ENCODE measurements around the gene RNU1-3.
"Not testable (repeated sequence)": the region's sequence is repeated elsewhere in the genome, so short reads cannot be mapped to it uniquely, and the experiment has no call there.

The RNU1-3 gene

DNA sequence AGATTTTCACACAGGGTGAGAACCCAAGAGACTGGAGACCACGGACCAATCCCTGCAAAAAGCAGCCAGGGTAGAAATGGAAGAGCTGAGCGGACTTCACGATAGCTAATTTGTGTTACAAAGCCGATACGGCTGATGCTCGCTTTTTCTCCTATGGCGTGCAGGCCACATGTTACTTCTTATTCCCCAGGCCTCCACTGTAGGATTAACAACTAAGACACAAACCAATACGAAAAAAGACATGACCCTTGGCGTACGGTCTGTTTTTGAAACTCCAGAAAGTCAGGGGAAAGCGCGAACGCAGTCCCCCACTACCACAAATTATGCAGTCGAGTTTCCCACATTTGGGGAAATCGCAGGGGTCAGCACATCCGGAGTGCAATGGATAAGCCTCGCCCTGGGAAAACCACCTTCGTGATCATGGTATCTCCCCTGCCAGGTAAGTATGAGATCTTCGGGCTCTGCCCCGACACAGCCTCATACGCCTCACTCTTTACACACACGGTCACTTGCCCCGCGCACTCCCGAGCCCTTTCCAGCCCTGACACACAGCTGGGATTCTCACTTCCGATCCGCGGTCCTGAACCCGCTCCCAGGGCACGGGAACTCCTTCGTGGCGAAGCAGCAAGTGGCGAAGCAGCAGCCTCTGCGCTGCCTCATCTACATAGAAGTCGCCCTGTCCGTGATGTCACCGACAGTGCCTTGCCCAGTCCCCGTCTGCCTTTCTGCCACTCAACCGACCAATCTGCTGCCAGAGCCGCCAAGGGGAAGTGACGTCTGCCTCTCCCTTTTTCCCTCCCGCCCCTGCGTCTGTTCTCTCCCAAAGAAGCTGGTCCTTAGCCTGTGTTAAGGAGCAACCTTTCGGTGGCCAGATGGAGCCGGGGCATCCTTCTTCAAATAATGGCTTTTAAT is at the start of gene RNU1-3:
Gene RNU1-3, minus strand, starts transcription at position 447 of the 912 bp plus-strand sequence.
- H3K4me3 ChIP-seq (ENCODE audit: control insufficient read depth, low read depth, low read length); DNase-seq (ENCODE audit: low read depth): not testable (repeated sequence)

DNA sequence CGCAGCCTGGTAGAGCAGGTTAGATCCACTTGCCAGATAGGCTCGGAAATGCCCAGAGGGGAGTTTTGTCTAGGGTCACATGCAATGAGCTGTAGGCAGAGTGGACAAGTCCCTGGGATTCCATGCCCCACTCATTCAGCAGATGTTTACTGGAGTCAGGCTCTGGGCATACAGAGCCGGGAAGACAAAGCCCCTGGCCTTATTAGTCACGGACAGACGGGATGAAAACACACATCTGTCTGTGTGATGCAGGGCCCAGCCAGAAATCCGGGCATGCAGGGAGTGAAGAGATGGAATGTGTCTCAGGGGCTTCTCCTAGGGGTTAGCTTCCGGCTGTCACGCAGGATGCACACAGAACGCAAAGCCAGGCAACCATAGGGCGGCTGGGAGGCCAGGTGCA is 46.7 kb upstream of the RNU1-3 start:
- not testable (repeated sequence) for H3K4me3 ChIP-seq (ENCODE audit: control insufficient read depth, low read depth, low read length); DNase-seq (ENCODE audit: low read depth)

- H3K4me3 ChIP-seq (ENCODE audit: control insufficient read depth, low read depth, low read length); DNase-seq (ENCODE audit: low read depth): not testable (repeated sequence)
These were observed 46.2 kb upstream of the RNU1-3 start for GRCh38 chr1:16712984-16713383.

DNA sequence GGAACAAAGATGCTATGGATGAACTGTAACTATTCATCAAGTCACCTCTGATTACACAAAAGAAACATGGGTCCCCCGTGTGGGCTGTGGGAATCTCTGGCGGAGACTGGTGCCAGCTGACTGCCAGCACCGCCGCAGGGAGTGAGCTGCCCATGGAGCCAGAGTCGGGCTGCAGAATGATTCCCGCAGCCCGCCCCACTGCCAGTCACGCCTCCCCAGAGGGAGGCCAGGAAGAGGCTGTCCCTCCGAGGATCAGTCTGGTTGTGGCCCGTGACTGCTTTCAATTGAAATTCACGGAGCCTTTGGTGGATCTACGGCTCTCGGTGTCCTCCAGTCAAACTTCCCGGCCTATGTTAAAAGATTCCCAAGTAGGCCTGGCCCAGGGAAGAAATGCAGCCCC is 45.8 kb upstream of the RNU1-3 start:
- H3K4me3 ChIP-seq (ENCODE audit: control insufficient read depth, low read depth, low read length); DNase-seq (ENCODE audit: low read depth): not testable (repeated sequence)

GRCh38 chr1:16712131-16712530 is 45.4 kb upstream of the RNU1-3 start:
- DNase-seq (ENCODE audit: low read depth); H3K4me3 ChIP-seq (ENCODE audit: control insufficient read depth, low read depth, low read length): not testable (repeated sequence)

- DNase-seq (ENCODE audit: low read depth); H3K4me3 ChIP-seq (ENCODE audit: control insufficient read depth, low read depth, low read length): not testable (repeated sequence)
These were observed 43.9 kb upstream of the RNU1-3 start for GRCh38 chr1:16710618-16711017.

DNA sequence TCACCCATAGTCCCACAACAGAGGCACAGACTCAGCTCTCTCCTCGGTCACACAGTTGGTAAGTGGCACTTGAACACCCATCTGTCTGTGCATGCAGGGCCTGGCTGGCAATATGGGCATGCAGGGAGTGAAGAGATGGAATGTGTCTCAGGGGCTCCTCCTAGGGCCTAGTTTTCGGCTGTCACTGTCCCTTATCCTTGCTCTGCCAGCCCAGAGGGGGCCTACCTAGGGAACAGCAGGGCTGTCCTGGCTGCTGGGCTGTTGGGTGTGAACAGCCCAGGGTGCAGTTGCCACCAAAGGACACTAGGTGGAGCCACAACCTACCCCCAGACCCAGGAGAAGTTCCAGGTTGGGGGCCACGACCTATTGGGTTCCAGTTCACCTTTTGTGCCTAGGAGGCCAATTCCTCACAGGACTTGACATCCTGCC is 42.9 kb upstream of the RNU1-3 start:
- TF ChIP-seq, protein P1, sequence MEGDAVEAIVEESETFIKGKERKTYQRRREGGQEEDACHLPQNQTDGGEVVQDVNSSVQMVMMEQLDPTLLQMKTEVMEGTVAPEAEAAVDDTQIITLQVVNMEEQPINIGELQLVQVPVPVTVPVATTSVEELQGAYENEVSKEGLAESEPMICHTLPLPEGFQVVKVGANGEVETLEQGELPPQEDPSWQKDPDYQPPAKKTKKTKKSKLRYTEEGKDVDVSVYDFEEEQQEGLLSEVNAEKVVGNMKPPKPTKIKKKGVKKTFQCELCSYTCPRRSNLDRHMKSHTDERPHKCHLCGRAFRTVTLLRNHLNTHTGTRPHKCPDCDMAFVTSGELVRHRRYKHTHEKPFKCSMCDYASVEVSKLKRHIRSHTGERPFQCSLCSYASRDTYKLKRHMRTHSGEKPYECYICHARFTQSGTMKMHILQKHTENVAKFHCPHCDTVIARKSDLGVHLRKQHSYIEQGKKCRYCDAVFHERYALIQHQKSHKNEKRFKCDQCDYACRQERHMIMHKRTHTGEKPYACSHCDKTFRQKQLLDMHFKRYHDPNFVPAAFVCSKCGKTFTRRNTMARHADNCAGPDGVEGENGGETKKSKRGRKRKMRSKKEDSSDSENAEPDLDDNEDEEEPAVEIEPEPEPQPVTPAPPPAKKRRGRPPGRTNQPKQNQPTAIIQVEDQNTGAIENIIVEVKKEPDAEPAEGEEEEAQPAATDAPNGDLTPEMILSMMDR (conservative IDR thresholded peaks at IDR 0.05; ENCODE audit: control insufficient read depth, insufficient read depth, low read depth, low read length), result peak; percentile 30
- DNase-seq (ENCODE audit: low read depth); H3K4me3 ChIP-seq (ENCODE audit: control insufficient read depth, low read depth, low read length): not testable (repeated sequence)

DNA sequence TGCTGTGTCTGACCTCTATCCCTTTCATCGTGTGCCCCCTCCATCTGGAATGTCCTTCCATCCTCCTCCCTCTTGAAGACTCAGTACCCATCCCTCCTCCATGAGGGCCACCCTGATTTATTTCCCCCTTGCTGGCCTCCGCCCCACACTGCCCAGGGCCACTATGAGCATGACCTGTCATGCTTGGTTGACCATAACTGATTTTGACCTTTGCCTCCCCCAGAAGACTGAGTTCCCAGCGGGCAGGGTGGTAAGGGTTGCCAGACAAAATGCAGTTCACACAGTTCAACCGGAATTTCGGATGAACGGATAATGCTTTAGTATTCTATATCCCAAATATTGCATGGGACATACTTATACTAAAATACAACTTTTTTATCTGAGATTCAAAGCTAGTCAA is 42.0 kb upstream of the RNU1-3 start:
- H3K4me3 ChIP-seq (ENCODE audit: control insufficient read depth, low read depth, low read length); DNase-seq (ENCODE audit: low read depth): not testable (repeated sequence)

GRCh38 chr1:16707130-16708093 is 40.7 kb upstream of the RNU1-3 start:
- H3K4me3 ChIP-seq (ENCODE audit: control insufficient read depth, low read depth, low read length); DNase-seq (ENCODE audit: low read depth): not testable (repeated sequence)

GRCh38 chr1:16706302-16706701 is 39.6 kb upstream of the RNU1-3 start:
- not testable (repeated sequence) for DNase-seq (ENCODE audit: low read depth); H3K4me3 ChIP-seq (ENCODE audit: control insufficient read depth, low read depth, low read length)

- not testable (repeated sequence) for DNase-seq (ENCODE audit: low read depth)
These were observed 37.9 kb upstream of the RNU1-3 start for GRCh38 chr1:16704502-16705100.

DNA sequence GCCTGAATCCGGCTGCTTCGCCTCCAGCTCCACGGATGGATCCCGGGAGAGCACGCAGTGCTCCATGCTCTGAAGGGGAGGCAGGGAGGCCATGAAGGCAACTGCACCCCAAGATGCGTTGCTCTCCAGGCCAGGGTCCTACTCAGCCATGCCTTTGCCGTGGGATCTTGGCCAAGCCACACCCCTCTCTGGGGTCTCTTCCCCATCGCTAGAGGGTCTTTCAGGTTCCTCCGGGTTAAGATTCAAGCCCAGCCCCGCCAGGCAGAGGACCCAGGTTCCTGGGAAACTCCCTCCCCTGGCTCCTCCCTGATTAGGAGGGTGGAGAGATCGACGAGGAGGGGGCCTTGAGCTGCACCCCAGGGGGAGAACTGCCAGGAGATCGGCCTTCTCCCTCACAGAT is 37.3 kb upstream of the RNU1-3 start:
- DNase-seq (ENCODE audit: low read depth); H3K4me3 ChIP-seq (ENCODE audit: control insufficient read depth, low read depth, low read length): not testable (repeated sequence)

More at GRCh38 chr1:16704502-16705100, 37.9 kb upstream of the RNU1-3 start:
- H3K4me3 ChIP-seq (ENCODE audit: control insufficient read depth, low read depth, low read length), result not testable (repeated sequence)

GRCh38 chr1:16703602-16704001 is 36.9 kb upstream of the RNU1-3 start:
- H3K4me3 ChIP-seq (ENCODE audit: control insufficient read depth, low read depth, low read length); DNase-seq (ENCODE audit: low read depth): not testable (repeated sequence)

- DNase-seq (ENCODE audit: low read depth); H3K4me3 ChIP-seq (ENCODE audit: control insufficient read depth, low read depth, low read length): not testable (repeated sequence)
These were observed 36.4 kb upstream of the RNU1-3 start for GRCh38 chr1:16703141-16703540.

DNA sequence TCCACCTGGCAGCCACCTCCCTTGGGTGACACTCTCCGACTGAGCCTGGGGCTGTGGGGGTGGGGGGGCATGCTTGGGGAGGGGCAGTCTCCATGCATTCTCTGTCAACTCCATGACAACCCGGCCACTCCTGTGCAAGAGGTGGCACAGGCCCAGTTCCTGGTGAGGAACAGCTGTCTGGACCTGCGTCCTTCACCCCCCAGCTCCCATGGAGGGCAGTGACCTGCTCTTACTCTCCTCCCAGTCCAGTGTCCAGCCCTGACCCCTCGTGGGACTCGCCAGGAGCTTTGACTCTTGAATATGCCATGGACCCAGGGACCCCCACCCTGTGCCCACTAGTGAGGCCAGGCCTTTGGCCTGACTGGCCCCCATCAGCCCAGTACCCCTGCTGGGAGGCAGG is 35.5 kb upstream of the RNU1-3 start:
- DNase-seq (ENCODE audit: low read depth); H3K4me3 ChIP-seq (ENCODE audit: control insufficient read depth, low read depth, low read length): not testable (repeated sequence)

DNA sequence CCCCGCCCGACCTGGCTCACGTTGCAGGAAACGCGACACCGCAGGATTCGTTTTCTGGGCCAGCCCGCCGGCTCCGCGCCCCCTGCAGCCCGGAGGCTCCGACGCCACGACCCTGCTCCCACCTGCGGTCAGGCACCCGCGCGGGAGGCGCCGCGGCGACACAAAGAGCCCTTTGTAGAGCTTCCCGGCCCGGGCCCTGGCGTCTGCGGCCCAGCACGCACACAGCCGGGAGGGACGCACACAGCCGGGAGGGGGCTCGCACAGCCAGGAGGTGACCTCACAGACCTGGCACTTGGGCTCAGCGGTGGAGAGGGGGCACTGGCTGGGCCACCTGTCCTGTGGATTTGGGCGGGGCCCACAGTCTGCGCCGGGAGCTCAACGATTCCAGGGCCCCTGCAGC is 34.4 kb upstream of the RNU1-3 start:
- not testable (repeated sequence) for H3K4me3 ChIP-seq (ENCODE audit: control insufficient read depth, low read depth, low read length); DNase-seq (ENCODE audit: low read depth)
